ENCODE measurements around the gene CD69.

DNA sequence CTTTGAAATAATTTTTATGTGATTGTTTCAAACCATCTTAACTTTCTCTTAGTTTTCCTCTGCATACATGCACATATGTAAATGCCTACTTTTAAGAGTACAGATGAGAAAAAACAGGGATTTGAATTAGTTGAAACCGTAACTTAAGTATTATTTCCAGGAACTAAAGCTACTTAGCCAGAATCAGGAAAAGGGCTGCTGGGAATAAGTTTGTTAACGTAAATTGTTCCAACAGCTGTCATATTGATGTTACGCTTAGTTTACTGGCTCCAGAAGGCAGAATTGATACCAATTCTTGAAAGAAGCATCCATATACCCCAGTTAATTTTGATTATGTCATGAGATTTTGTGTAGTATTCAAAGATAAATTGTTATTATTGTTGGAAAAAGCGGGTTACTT is 48.6 kb upstream of the CD69 start:
- TF ChIP-seq, protein P1, sequence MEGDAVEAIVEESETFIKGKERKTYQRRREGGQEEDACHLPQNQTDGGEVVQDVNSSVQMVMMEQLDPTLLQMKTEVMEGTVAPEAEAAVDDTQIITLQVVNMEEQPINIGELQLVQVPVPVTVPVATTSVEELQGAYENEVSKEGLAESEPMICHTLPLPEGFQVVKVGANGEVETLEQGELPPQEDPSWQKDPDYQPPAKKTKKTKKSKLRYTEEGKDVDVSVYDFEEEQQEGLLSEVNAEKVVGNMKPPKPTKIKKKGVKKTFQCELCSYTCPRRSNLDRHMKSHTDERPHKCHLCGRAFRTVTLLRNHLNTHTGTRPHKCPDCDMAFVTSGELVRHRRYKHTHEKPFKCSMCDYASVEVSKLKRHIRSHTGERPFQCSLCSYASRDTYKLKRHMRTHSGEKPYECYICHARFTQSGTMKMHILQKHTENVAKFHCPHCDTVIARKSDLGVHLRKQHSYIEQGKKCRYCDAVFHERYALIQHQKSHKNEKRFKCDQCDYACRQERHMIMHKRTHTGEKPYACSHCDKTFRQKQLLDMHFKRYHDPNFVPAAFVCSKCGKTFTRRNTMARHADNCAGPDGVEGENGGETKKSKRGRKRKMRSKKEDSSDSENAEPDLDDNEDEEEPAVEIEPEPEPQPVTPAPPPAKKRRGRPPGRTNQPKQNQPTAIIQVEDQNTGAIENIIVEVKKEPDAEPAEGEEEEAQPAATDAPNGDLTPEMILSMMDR (IDR thresholded peaks at IDR 0.05; ENCODE audit: low read length): no peak
- no peak for TF ChIP-seq EZH2 (optimal IDR thresholded peaks at IDR 0.05; ENCODE audit: low read depth, low read length)
- no peak for TF ChIP-seq EZH2phosphoT487 (IDR thresholded peaks at IDR 0.05; ENCODE audit: low read length)

Measured in MM.1S (cell line).